ENCODE measurements around the gene GMPR. TPM values are rescaled to one million over a fixed set of nuclear protein-coding genes. Genes with fewer than 3 reads are reported as not detected.
"Not testable (repeated sequence)": the region's sequence is repeated elsewhere in the genome, so short reads cannot be mapped to it uniquely, and the experiment has no call there.

GMPR gene
- polyA plus RNA-seq, 1 donor, result 3.2 TPM

DNA sequence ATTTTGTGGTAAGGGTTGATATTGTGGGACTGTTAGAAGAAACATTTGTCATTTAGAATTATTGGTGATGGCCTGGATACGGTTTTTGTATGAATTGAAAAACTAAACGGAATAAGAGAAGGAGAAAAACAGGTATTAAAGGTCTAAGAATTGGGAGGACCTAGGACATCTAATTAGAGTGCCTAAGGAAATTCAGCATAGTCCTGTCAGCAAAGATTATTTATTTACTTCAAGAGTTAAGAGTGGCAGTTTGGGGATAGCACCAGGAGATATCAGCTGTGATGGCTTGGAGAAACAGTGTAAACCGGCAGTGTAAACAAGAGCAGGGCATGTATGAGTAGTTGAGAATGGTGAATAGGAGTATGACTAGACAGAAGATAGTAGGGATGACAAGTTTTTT is 21.2 kb downstream of the GMPR start:
- not testable (repeated sequence) for H3K9me3 ChIP-seq (ENCODE audit: control insufficient read depth, low read depth, low read length); H3K27ac ChIP-seq (ENCODE audit: low read length); DNase-seq; H3K4me1 ChIP-seq (ENCODE audit: control insufficient read depth, insufficient read depth, low read length); H3K27me3 ChIP-seq (ENCODE audit: control insufficient read depth, insufficient read depth, low read length); H3K36me3 ChIP-seq (ENCODE audit: control insufficient read depth, insufficient read depth, low read length); H3K4me3 ChIP-seq (ENCODE audit: low read length)
- WGBS (ENCODE audit: insufficient coverage, low lambda C conversion rate), result no CpG with 5 or more reads among the region's 3 CpGs

GRCh38 chr6:16260602-16261001 is 22.2 kb downstream of the GMPR start:
- not testable (repeated sequence) for H3K36me3 ChIP-seq (ENCODE audit: control insufficient read depth, insufficient read depth, low read length); H3K4me3 ChIP-seq (ENCODE audit: low read length); H3K4me1 ChIP-seq (ENCODE audit: control insufficient read depth, insufficient read depth, low read length); H3K9me3 ChIP-seq (ENCODE audit: control insufficient read depth, low read depth, low read length); H3K27ac ChIP-seq (ENCODE audit: low read length); DNase-seq; H3K27me3 ChIP-seq (ENCODE audit: control insufficient read depth, insufficient read depth, low read length)
- WGBS (ENCODE audit: insufficient coverage, low lambda C conversion rate), result no CpG with 5 or more reads among the region's 9 CpGs

DNA sequence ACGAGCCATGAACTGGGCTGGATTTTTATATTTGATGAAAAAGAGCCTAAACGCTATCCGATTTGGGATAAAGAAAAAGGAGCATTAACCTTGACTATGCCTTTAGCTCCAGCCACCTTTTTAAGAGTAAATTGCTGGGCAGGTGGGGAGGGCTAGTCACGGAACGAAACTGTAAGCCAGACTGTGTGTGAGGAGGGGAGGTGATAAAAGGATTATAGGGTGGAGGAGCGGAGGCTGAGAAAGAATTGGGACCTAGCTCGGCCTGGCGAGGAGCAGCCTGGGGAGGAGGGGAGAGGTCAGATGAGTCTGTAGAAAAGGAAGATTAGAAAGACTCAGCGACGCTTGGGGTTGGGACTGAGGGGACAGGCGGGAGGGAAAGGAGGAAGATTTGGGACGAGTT is 24.4 kb downstream of the GMPR start:
- H3K36me3 ChIP-seq (ENCODE audit: control insufficient read depth, insufficient read depth, low read length); H3K9me3 ChIP-seq (ENCODE audit: control insufficient read depth, low read depth, low read length); H3K4me3 ChIP-seq (ENCODE audit: low read length); DNase-seq; H3K4me1 ChIP-seq (ENCODE audit: control insufficient read depth, insufficient read depth, low read length); H3K27ac ChIP-seq (ENCODE audit: low read length); H3K27me3 ChIP-seq (ENCODE audit: control insufficient read depth, insufficient read depth, low read length): not testable (repeated sequence)
- 40% methylated on average over 3 of the region's 12 CpGs for WGBS (ENCODE audit: insufficient coverage, low lambda C conversion rate)

GRCh38 chr6:16263464-16264099 is 25.2 kb downstream of the GMPR start:
- H3K36me3 ChIP-seq (ENCODE audit: control insufficient read depth, insufficient read depth, low read length); H3K4me1 ChIP-seq (ENCODE audit: control insufficient read depth, insufficient read depth, low read length); DNase-seq; H3K4me3 ChIP-seq (ENCODE audit: low read length); H3K27me3 ChIP-seq (ENCODE audit: control insufficient read depth, insufficient read depth, low read length); H3K9me3 ChIP-seq (ENCODE audit: control insufficient read depth, low read depth, low read length); H3K27ac ChIP-seq (ENCODE audit: low read length): not testable (repeated sequence)
- WGBS (ENCODE audit: insufficient coverage, low lambda C conversion rate), result no CpG with 5 or more reads among the region's 13 CpGs

GRCh38 chr6:16264785-16265184 is 26.4 kb downstream of the GMPR start:
- no peaks in the 10 kb centered on the region for H3K27me3 ChIP-seq (ENCODE audit: control insufficient read depth, insufficient read depth, low read length)
- no peak overlapping the region for H3K27ac ChIP-seq (ENCODE audit: low read length)
- WGBS (ENCODE audit: insufficient coverage, low lambda C conversion rate), result no CpG with 5 or more reads among the region's 2 CpGs
- no peaks in the 10 kb centered on the region for H3K4me1 ChIP-seq (ENCODE audit: control insufficient read depth, insufficient read depth, low read length)
- H3K4me3 ChIP-seq (ENCODE audit: low read length), result no peak overlapping the region
- DNase-seq, result no peak
- H3K9me3 ChIP-seq (ENCODE audit: control insufficient read depth, low read depth, low read length), result no peaks in the 10 kb centered on the region
- no peaks in the 10 kb centered on the region for H3K36me3 ChIP-seq (ENCODE audit: control insufficient read depth, insufficient read depth, low read length)

- DNase-seq, result no peak
- H3K27me3 ChIP-seq (ENCODE audit: control insufficient read depth, insufficient read depth, low read length), result no peaks in the 10 kb centered on the region
- H3K36me3 ChIP-seq (ENCODE audit: control insufficient read depth, insufficient read depth, low read length), result no peaks in the 10 kb centered on the region
- H3K4me1 ChIP-seq (ENCODE audit: control insufficient read depth, insufficient read depth, low read length), result no peaks in the 10 kb centered on the region
- no peaks in the 10 kb centered on the region for H3K9me3 ChIP-seq (ENCODE audit: control insufficient read depth, low read depth, low read length)
- no peak overlapping the region for H3K27ac ChIP-seq (ENCODE audit: low read length)
- WGBS (ENCODE audit: insufficient coverage, low lambda C conversion rate), result no CpG with 5 or more reads among the region's 31 CpGs
- no peak overlapping the region for H3K4me3 ChIP-seq (ENCODE audit: low read length)
Measured at GRCh38 chr6:16265351-16266341, 27.3 kb downstream of the GMPR start.

DNA sequence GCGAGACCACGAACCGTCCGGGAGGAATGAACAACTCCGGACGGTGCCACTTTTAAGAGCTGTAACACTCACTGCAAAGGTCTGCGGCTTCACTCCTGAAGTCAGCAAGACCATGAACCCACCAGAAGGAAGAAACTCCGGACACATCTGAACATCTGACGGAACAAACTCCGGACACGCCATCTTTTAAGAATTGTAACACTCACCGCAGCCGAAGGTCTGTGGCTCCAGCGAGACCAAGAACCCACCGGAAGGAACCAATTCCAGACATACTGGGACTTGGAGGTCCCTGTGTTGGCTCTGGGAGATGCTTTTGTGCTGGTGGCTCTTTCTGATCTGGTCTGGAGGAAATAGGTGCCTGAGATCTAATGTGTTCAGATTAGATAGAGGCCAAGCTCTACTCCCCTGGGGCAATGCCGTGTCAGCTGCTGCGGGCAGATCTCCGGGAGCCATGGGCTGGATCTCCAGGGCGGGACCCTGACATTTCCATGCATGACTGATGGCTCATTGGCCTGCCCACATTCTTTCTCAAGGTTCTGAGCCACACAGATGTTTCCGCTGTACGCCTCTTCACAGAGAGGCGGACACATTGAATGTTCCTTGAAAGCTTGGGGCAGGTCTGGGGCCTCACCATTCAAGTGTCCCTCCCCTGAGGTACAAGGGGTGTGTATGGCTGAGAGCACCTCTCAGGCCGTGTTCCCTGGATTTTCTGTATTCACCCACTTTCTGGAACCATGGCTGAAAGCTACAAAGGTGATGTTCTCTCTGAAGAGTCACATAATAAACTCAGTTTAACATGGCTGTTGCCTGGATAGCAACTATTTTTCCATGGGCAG is 29.3 kb downstream of the GMPR start:
- H3K4me3 ChIP-seq (ENCODE audit: low read length), result no peak overlapping the region
- H3K9me3 ChIP-seq (ENCODE audit: control insufficient read depth, low read depth, low read length), result no peaks in the 10 kb centered on the region
- H3K36me3 ChIP-seq (ENCODE audit: control insufficient read depth, insufficient read depth, low read length), result no peaks in the 10 kb centered on the region
- DNase-seq, result no peak
- no peaks in the 10 kb centered on the region for H3K4me1 ChIP-seq (ENCODE audit: control insufficient read depth, insufficient read depth, low read length)
- WGBS (ENCODE audit: insufficient coverage, low lambda C conversion rate), result no CpG with 5 or more reads among the region's 23 CpGs
- no peak overlapping the region for H3K27ac ChIP-seq (ENCODE audit: low read length)
- no peaks in the 10 kb centered on the region for H3K27me3 ChIP-seq (ENCODE audit: control insufficient read depth, insufficient read depth, low read length)

GRCh38 chr6:16269442-16270070 is 31.2 kb downstream of the GMPR start:
- not testable (repeated sequence) for H3K36me3 ChIP-seq (ENCODE audit: control insufficient read depth, insufficient read depth, low read length); H3K4me3 ChIP-seq (ENCODE audit: low read length); H3K4me1 ChIP-seq (ENCODE audit: control insufficient read depth, insufficient read depth, low read length); H3K27ac ChIP-seq (ENCODE audit: low read length); DNase-seq; H3K9me3 ChIP-seq (ENCODE audit: control insufficient read depth, low read depth, low read length); H3K27me3 ChIP-seq (ENCODE audit: control insufficient read depth, insufficient read depth, low read length)
- no CpG with 5 or more reads among the region's 7 CpGs for WGBS (ENCODE audit: insufficient coverage, low lambda C conversion rate)

- Histone ChIP-seq H3K27ac (ENCODE audit: low read length) (no peak overlapping the region), H3K9me3 (ENCODE audit: control insufficient read depth, low read depth, low read length) (no peaks in the 10 kb centered on the region), H3K4me3 (ENCODE audit: low read length) (no peak overlapping the region), H3K36me3 (ENCODE audit: control insufficient read depth, insufficient read depth, low read length) (no peaks in the 10 kb centered on the region), H3K27me3 (ENCODE audit: control insufficient read depth, insufficient read depth, low read length) (no peaks in the 10 kb centered on the region), H3K4me1 (ENCODE audit: control insufficient read depth, insufficient read depth, low read length) (no peaks in the 10 kb centered on the region)
- 100% methylated on average over 1 of the region's 5 CpGs for WGBS (ENCODE audit: insufficient coverage, low lambda C conversion rate)
- DNase-seq, result no peak
Measured at GRCh38 chr6:16270178-16270794, 31.9 kb downstream of the GMPR start.

Measured in large intestine (tissue), 3 donors.